DMS 273 (cell line): ENCODE measurements around the gene MPP3.

Experiments used
- DNase-seq: peaks from one replicate; lab custom pipeline; 2025; ENCODE audit not compliant: unreplicated experiment; lab: John Stamatoyannopoulos, UW

Gene MPP3

GRCh38 chr17:43778337-43779144, 54.4 kb downstream of the MPP3 start, which contains the start of gene DUSP3:
DUSP3 (minus strand) TSS chr17:43778977; CDS start chr17:43778924, 53 bp downstream.
- peak; percentile 92 for DNase-seq

DNA sequence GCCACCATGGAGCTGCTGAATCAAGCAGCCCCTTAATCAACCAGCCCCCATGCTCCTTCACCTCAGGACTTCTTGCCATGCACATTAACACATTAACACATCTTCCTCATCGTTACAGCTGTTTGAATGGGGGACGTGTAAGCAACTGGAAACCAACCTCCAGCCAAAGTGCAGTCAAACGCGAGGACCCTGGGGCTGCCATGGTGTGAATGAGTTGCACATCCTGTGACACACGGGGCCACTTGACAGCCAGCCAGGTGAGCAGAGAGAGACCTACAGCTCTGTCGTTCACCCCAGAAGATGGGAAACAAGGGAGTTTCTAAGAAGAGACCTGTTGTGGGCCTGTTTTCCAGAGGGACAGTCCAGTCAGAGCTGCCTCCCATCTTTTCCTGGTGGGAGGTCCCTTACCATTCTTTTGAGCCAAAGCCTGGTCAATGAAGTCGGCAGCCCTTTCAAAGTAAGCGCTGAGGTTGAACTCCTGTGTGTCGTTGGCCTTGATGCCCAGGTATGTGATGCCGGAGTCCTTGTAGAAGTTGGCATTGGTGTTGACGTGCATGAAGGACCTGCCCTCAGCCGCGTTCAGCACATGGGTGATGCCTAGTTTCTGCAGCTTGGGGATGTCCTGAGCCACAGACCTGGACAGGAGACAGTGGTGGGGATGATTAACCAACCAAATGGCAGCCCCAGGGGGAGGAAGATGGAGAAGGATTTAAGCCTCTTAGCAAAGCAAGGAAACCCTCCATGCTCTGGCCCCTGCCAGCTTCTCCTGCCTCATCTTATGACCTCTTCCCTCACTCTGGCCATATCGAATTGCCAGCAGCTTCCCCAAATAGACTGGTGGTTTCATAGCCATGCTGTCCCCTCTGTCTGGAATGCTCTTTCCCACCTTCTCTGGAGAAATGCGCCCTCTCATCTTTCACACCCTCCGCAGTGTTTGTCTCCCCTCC, 58.4 kb downstream of the MPP3 start:
- no peak for DNase-seq

- DNase-seq: no peak
Measured at GRCh38 chr17:43772877-43773648, 59.9 kb downstream of the MPP3 start.

- DNase-seq: no peak
Measured at GRCh38 chr17:43771463-43771862, 61.5 kb downstream of the MPP3 start.

DNA sequence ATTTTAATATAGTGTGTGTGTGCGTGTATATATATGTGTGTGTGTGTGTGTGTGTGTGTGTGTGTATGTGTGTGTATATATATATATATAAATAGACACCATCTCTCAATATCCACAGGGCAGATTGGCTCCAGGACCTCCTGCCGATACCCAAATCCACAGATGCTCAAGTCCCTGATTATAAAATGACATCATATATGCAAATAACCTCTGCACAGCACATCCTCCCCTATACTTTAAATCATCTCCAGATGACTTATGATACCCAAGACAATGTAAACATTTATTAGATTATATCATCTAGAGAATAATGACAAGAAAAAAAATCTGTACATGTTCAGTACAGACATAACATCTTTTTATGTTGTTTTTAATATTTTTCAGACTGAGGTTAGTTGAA, 62.0 kb downstream of the MPP3 start:
- peak; percentile 29 for DNase-seq

GRCh38 chr17:43769859-43770258, 63.1 kb downstream of the MPP3 start:
- DNase-seq: no peak

GRCh38 chr17:43769426-43769825, 63.5 kb downstream of the MPP3 start:
- no peak for DNase-seq

DNA sequence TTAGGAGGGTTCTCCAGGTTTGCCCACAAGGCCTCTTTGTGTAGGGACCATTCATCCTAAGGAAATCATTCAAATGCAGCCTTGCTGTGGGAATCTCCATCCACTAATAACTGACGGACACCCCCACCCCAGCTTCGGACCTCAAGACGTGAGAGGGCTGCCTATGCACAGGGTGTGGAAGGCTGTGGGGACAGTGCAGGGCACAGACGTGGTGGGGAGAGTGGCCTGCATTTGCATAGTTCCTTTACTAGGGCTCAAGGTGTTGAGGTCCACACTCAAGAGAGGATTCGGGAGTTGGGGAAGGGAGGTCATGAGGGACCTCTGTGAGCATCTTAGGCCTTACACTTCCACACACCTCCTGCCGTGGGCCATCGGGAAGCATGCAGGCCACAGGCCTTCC, 64.0 kb downstream of the MPP3 start:
- no peak for DNase-seq

DNA sequence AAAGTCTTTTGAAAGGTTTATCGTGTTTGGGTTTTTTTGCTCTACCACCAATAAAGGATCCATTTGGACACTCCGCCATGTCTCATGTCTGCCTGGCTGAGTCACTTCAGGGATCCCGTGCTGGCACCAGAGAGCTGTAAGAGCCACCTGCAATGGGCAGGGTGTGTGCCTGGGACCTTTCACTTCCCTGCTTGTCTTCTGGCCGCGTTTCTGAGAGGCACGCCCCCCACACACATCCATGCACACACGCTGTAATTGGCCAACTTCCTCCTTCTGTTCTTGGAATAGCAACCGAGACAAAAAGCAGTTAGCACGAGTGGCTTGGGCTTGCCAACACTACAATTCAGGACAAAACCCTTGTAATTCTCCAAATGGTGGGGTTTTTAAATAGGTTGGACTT, 64.6 kb downstream of the MPP3 start:
- no peak for DNase-seq

- no peak for DNase-seq
Measured at GRCh38 chr17:43767713-43768059, 65.3 kb downstream of the MPP3 start.

- DNase-seq: no peak
Measured at GRCh38 chr17:43767053-43767712, 65.8 kb downstream of the MPP3 start.

DNA sequence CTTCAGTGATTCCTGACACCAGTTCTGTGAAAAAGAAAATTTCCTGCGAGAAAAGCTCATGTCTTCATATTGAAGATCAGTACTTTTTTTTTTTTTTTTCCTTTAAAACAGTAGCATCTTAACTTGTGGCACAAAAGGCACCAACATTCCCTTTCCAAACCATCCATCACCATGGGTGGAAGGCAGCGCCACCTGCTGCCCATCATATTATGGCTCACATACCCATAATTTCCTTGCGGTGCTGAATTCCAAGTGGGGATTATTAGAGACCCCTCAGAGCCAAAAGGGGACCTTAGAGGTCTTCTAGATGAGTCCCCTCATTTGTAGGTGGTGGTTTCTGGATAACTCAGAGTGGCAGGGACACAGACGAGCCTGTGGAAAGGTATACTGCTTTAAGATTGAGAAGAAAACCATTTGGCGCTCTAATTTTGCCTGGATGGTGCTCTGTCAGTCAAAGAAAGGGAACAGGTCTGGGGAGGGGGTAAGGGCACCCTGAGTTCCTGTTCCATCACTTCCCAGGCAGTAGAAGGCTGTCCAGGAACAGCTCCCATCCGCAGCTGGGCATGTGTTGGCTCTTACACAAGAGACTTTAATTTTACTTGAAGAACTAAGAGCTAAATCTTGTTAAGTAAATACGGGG, 66.4 kb downstream of the MPP3 start:
- DNase-seq: peak; percentile 83

- peak; percentile 95 for DNase-seq
Measured at GRCh38 chr17:43760254-43760852, 72.6 kb downstream of the MPP3 start.

GRCh38 chr17:43759836-43760235, 73.1 kb downstream of the MPP3 start:
- DNase-seq: no peak

DNA sequence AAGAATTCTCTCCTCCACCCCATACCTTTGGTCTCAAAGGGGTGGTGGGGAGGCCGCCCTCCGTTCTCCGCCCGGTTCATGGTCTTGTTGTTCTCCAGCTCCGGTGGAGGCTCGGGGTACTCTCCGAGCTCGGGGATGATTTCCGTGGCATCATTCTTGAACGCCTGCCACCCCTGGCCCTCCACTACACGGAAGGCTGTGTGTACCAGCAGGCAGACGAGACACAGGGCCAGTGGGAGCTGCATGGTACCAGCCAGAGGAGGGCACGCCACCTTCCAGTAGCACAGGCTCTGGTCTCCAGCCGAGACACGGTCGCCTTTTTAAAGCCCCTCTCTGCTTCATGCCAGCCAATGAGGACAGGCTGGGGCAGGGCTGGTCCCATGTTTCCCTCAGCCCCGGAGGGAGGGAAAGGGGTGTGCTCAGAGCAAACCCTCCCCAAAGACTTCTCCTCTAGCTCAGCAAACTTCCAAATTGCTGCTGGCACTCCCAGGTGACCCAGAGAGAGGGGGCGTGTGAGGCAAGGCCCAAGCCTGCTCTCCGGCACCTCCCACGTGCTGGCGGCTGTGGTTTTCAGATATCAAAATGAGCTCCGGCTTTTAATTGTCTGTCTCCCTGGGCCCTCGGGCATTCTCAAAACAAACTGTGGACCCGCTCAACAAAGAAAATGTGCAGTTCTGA, 74.3 kb downstream of the MPP3 start, which contains the start of gene SOST:
TSS of gene SOST (minus strand) at position 295 of the 678 bp plus-strand sequence. CDS start at position 245, 50 bp downstream.
- no peak for DNase-seq

DNA sequence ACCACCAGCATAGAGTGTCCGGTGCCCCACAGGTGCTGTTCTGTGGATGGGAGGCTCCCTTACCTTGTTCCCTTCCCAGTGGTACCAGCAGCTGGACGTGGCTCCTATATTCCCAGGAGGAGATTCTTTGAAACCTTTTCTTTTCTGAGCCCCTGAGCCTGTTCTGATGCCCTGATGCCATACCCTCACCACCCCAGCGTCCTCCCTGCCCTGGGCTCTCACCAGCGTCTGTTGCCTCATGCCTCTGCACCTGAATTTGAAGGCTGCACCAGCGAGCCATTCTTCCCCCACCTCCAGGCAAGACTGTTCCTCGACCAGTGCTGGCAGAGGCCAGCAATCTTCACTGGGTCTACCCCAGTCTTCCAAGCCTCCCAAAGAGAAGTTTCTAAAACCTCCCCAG, 74.9 kb downstream of the MPP3 start:
- DNase-seq: no peak

- DNase-seq: no peak
Measured at GRCh38 chr17:43757171-43757660, 75.7 kb downstream of the MPP3 start.

- DNase-seq: no peak
Measured at GRCh38 chr17:43756201-43756600, 76.7 kb downstream of the MPP3 start.

- DNase-seq: peak; percentile 79
Measured at GRCh38 chr17:43755389-43755875, 77.5 kb downstream of the MPP3 start.
